HG02623 (cell line): ENCODE data around the gene TLE3.

Experiments
- ATAC-seq: cut with Tn5 transposase; IDR thresholded peaks from one replicate; pipeline ENCODE4 v1.9.1; 2021; ENCODE audit warnings: moderate library complexity; ENCODE audit not compliant: unreplicated experiment

Gene TLE3

DNA sequence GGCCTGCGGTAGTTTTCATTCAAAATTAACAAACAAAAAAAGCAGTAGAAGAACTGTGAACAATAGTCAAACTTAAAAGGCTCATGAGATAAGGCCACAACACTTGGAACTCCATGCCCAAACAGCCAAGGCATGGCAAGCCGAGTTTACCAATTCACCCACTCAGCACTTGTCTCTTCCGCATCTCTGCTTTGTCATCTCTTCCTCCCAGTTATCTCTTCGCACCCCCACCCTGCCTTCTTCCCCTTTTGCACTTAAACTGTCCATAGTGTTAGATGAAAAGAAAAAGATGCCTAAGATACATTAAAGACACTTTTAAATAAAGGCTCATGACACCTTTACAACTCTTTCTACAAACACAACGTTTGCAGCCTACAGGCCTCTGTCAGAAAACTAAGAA lies 11.1 kb downstream of the TLE3 start:
- ATAC-seq: no peak

DNA sequence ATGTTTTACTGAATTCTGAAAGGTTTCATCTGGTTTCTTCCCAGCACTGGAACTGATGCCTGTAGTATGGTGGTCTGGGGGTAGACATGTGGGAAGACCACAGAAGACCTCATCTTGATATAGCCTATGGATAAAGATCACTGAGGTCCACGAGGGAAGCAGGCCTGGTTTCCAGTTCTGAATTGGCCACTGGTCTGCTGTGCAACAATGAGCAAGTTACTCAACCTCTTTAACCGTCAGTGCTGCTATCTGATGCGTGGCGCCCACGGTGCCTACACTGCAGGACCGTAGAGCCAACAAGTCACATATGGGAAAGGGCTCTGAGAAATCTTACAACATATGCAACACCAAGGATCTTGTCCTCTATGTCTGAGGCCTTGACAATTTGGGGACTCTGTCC lies 13.3 kb downstream of the TLE3 start:
- no peak for ATAC-seq

DNA sequence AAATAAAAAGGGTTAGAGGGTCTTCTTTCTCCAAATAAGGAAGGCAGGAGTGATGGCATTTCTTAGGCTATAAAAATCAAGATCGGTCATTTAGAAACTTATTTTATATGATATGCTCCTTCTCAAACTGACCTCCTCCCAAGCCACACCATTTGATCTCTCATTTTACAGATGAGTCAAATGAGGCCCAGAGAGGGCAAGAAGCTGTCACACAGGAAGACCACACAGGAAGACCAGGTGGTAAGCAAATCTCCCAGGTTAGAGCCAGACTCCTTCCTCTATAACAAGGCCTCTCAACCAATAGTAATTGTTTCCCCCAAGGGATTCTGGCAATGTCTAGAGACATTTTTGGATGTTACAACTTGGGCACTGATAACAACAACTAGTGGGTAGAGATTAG lies 13.8 kb downstream of the TLE3 start:
- peak; percentile 40 for ATAC-seq

DNA sequence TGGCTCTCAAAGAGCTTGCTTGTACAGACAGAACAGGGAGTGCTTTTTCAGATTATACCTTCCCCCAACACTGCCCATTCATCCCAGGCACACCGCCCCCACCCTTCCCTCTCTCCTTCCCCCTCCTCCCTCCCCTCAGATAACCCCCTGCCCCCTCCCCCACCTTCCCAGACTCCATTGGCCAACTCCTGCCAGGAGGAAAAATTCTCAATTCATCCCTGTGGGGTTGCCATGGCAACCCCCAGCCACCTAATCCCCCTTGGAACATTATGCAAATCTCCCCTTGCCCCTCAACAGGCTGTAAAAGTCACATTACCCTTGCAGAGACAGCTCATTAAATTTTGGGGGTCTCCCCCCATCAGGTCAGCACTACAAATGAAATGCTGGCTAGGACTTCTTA lies 14.3 kb downstream of the TLE3 start:
- ATAC-seq: no peak

DNA sequence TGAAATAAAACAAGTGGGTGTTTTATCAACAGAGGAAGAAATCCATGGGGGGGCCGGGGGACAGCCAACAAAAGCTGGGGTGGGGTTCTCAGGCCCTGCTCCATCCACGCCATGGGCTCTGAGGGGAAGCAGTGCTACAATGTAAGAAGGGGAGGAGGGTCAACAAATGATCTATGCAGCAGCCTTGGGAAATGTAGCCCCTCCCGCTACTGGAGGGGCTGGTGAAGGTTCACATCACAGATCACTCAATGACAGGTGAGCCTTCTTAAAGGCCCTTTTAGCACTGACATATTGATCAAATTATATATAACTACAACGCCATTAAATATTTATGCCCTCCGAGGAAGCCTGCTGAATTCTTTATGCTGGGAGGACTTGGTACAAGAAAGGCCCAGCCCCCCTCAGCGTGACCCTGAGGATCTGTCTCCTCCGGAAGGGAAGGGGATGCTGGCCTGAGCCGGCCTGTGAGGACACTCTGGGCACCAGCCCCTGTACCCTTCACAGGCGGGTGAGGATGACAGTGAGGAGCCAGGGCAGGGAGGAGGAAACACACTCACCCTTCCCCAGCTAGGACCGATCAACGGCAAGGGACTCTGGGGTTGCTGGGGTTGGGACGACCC lies 15.3 kb downstream of the TLE3 start:
- no peak for ATAC-seq

DNA sequence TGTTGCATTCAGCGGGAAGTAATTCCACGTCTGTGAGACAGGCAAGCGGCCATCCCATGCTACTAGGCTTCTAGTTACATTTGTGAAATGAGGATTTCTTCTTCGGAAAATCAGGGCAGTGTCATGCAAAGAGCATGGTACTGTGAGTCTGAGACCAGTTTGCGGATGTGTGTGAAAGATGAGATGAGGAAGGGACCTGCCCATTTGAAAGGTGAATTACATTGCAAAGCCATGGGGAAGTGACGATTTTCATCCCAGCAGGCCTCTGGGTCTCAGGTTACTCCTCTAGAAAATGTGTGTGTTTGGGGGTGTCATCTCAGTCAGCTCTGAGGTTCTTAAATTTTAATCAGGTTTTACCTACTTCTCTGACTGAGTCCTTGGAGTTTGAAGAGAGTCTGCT lies 16.1 kb downstream of the TLE3 start:
- no peak for ATAC-seq

DNA sequence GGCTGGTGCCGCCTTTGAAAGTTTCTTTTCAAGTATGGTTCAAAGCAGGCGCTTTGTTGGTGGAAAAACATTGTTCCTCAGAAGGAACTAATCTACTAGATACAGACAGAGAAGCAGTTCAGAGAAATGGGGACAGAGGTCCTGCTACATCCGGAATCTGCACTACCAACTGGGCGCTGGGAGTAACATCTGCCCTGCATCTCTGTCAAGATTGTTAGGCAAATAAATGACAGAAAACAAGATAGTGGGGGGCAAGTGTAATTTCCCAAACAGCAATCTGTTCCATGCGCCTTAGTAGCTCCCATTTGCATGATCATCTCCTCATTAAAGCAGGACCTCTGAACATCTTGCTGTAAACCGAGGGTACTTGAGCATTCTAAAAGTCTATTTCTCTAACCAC lies 17.4 kb downstream of the TLE3 start:
- no peak for ATAC-seq

DNA sequence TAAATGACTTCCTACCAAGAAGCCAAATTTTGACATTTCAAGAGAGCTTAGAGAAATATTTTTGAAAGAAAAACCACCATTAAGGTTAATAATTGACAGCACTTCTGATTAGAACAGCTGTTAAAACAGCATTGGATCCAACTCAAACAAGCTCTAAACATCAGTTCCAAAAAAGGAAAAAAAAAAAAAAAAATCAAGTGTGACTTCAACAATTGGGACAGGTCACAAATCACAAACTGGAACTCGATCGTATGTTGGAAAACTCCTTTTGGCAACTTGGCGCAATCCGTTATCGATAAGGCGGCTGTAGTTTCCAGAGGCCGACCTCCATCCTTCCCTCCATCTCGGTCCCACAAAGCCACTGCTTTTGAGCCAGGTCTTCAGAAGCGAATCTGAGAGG lies 17.8 kb downstream of the TLE3 start:
- no peak for ATAC-seq

DNA sequence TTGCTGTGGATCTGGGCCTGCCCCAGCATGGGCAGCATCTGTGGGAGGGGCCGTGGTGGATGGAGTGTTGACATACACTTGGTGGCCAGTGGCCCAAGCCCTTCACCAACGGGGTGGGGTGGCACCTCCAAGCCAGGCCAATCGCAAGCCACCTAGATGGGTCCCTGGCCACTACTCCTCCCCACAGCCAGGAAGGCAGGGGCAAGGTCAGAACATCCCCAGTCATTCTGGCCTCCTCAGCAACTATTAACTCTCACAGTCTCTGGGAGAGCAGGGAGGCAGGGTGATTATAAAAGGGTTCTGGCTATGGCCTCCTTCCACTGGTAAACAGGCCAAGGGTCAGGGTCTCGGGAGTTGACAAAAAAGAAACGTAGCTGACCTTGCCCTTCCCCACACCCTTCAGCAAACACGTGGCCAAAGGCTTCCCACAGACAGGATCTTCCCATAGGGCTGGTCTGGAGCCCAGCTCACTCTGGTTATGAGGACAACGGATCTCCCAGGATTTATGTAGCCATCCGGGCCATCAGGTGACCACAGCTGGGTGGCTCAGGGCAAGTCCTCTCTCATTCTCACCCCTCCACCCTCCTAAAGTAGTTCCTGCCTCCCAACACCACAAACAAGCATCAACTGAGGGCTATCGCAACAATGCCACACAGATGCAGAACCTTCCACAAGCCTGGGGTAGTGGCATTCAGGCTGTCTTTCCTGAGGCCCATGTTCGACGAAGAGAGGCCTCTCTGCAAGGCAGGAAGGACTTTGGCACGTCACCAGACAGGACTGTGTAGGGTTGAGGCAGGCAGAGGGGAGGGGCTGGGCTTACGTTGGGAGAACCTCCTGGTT lies 18.9 kb downstream of the TLE3 start:
- ATAC-seq: no peak

DNA sequence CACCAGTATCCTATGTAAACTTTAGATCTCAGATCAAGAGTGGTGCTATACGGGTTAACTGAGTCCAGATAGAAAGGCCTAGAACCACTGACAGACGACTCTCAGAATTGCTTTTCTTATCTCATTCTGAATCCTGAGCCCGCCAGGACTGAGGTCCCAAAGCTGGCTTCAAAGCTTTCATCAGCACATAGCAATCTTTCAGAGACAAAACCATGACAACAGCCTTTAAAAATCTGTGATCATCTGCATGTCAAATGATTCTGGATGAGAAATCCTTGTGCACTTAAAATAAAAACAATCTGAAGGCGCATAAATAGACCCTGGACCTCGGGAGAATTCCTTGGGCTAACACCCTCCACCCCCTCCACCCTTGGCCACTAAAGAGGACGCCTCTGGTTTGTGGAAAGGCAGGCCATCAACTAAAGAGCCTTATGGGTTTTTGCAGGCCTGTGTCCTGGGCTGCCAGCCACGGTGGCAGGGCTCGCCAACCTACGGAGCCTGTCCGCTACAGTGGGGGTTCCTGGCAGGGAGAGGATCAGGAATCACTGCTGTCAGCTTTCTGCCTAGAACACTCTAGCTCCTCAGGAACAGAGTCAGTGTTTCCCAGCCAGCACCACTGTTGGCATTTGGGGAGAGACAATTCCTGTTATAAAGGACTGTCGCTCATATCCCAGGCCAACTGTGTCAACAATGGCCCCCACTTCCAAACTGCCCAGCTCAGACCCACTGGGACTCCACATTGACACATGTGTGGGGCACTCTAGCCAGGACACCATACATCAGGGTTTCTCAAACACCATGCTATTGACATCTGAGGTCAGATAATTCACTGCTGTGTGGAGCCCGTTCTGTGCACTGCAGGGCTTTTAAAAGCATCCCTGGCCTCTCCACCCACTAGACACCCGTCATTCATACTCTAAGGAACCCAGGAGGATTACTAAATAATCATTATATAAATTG lies 20.2 kb downstream of the TLE3 start:
- ATAC-seq: no peak

DNA sequence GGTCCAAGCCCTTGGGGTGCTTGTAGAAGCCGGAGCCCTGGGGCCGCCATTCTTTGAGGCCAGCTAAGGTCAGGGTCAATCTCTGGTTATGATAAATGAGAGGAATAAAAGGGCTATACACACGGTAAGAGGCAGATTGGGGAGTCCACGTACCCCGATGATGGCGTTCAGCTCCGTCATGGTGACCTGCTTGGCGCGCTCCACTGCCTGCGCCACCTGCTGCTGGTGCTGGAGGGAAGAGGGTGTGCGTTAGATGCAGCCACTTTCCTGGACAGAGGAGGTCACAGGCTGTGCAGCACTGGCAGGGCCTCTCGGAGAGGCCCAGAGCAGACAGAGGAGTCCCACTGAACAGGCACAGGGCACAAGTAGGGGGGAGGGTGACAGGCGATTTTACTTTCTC lies 23.3 kb downstream of the TLE3 start:
- no peak for ATAC-seq

DNA sequence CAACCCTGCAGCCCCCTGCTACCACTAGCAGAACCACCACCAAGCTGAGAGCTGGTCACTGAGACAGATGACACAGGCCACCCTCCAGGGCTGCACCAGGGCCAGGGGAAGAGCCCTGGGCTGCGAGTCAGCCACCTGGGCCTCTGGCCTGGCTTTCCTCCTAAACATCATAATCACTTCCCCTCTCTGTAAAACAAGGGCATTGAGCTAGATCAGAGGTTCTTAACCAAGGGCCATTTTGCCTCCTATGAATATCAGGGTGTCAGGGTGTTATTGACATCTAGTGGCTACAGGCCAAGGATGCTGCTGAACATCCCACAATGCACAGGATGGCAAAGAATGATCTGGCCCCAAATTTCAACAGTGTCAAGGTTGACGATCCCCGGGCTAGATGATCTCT lies 25.2 kb downstream of the TLE3 start:
- no peak for ATAC-seq

DNA sequence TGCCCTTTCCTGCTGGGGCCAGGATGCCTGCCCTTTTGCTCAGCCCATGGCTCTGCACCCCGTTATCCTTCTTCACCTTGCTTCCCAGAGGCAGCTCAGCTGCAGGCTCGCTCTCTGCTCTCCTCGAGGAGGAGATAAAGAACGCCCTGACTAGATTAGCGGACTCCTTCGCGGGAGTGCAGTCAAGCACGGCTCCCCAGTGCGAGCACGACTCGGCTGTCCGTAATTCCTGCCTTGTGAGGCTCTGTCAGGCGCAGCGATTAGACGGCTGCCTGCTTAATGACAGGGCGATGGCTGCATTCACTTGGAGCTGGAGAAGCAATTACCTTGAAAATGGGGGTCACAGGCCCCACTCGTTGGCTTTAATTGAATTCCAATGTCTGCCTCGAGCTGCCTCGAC lies 25.9 kb downstream of the TLE3 start:
- no peak for ATAC-seq

DNA sequence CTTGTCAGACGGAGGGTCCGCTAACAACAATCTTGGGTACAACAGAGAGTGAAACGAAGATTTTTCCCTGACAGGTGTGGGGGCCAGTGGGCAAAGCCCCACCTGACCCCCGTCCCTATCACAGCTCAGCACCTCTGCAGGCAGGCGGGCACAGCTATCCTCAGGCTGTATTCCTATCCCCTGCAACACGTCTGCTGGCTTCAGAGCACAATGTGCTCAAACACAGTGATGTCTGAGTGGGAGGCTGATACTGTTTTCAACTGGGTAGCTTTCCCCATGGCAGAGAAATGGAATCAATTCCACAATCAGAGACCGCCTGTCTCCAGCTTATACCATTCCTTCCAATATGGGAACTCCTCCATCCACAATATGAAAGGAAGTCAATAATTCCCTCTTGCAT lies 28.0 kb downstream of the TLE3 start:
- ATAC-seq: no peak

DNA sequence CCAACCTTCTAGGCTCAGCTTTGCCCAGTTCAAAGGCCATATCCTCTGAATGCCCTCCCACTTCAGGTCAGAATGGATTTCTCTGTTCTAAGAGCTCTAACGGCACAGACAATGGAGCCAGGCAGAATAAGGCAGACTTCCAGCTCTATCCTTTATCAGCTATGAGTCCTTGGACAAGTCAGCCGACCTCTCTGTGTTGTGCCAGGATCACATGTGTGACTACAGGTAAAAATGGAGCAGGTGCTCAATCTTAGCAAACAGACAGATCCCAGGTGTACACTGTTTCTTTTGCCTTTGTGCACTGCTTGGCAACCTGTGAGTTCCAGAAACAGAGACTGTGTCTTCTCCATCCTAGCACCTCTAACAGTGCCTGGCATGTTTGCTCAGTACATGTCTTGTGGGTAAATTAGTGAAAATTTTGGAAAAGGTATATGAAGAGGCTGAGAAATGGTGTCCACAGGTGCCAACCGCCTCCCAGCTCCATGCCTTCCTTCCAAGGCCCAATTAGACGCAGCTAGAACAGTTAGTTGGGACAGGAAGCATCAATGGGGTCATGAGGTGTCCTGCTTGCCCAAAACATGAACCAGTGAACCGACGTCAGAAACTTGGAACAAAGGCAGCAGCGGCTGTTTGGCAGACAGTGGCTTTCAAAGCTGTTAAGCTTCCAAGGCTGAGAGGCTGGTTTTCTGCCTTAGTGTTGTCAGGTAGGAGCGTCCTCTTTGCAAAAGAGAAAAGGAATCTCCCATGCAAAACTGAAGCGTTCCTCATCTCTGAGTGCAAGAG lies 28.7 kb downstream of the TLE3 start:
- ATAC-seq: no peak

DNA sequence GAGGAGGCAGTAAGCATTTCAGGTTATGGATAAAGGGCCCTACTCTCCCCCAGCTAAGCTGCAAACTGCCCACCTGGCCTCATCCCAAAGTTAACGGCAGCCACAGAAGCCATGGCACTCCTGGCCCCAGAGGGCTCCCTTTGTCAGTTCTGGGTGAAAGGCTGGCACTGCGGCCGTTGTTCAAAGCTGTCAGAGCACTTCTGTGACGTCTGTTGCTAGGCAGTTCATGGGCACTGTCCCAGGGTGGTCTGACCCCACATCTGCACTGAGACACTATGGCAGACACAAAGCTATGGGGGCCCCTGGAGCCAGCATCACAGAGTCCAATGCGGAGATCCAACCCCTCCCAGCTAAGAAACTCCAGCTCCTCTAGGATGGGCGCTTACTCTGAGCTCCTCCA lies 30.0 kb downstream of the TLE3 start:
- ATAC-seq: no peak

DNA sequence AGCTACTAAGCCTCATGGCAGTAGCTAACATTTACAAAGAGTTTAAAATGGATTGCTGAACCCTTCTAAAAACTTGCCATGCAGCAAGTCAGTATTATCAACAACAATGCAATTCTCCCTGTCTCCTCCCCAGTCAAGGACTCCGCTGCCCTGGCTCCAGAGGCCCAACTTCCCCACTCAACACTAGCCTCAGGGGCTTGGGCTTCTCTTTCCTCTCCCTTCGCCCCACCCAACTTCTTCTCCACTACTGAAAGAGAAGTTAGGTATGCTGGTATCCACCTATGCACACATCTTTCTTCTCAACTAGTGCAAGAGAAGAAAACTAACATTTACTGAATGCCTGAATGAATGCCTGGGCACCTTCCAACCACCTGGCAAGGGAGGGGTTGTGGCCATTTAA lies 30.7 kb downstream of the TLE3 start:
- ATAC-seq: no peak

DNA sequence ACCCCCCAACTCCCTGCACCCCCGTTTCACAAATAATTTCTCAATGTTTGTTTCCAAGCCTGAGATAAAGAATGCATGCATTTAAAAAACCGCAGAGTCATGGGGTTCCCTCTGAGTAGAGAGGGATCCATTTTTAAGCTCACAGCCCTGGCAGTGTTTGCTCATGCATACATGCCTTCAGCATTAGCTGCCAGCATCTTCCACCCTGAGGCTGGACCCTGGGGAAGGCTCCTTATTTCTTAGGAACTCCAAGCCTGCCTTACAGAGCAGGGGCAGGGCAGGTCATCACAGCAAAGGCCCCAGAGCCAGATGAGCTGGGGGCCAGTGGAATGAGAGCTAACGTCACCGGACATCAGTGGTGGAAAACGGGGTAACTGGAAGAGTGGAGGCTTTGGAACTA lies 31.3 kb downstream of the TLE3 start:
- ATAC-seq: no peak

DNA sequence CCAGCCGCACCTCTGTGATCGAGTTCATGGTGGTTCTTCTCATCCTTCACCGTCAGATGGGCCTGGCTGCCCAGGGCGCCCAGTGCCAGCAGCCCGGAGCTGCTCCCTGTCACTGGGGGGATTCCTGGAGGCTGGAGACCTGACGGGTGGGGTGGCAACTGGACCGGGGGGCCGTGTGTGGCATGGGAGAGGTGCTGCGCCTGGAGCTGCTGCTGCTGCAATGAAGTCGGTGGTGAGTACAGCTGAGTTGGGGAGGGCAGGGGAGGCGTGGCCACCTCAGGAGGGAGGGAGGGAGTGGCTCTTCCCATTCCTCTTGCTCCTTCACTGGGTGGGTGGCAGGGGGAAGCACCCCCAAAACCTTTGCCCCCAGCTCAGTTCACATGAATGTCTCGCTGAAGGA lies 31.7 kb downstream of the TLE3 start:
- ATAC-seq: no peak

DNA sequence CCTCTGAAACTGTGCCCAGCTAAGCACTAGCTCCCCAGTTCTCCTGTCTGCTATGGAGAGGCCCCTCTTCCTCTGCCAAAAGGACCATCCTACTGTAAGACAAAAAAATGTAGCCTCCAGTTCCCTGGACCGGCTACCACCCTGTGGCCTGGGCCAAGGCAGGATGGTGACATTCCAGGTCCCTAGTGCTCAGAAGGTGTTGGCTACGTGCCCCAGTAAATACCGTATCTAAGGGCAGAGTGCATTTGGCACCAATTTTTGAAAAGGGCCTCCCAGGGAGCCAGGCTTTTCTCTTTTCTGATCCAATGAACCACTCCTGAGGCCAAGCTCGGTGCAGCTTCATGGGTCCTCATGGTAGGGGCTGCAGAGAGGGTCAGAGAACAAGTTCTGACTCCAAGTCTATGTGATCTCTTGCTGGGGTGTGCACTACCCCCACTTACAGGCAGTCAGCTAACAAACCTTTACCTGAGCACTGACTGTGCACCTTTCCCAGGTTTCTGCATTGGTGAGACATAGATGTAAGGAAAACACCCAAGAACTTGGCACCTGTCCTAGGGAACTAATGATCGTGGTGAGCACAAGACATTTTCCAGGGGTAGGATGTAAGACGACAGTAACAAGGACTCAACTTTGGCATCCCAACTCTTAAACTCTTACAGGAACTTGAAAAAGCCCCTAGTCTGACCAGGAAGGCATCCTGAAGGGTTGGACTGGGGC lies 32.6 kb downstream of the TLE3 start:
- no peak for ATAC-seq
